ENCODE data around the gene FBN1. TPM values are rescaled to one million over a fixed set of nuclear protein-coding genes. Genes with fewer than 3 reads are reported as not detected.

FBN1 gene
- total and polyA plus RNA-seq, 8 donors, result 4.7 to 384 (median 42.6) TPM

DNA sequence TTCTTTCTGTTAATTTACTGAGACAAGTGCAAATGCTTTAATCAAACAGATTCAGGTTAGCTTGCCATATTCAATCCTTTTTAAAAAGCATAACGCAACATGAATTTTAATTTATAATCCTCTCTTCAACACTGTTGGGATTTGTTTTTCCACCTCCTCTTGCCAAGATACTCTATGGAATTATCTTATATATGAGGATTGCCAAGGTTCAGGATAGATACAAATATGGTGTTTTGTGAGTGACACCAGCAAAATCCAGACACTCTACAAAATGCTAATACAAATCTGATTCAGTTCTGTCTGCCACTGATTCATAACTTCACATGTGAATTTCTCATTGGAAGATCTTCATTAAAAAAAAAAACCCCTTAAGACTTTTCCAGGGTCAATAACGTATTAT, 104.8 kb downstream of the FBN1 start:
- peaks cover 0 to 23% (median 9%) of the 10 kb centered on the region in 4 donors for H3K4me1 ChIP-seq
- H3K27ac ChIP-seq, result no peak overlapping the region
- H3K36me3 ChIP-seq, result no peaks in the 10 kb centered on the region
- no peaks in the 10 kb centered on the region for H3K27me3 ChIP-seq
- DNase-seq, result no peak
- H3K4me3 ChIP-seq, result no peak overlapping the region
- TF ChIP-seq EP300 (IDR thresholded peaks at IDR 0.05), result no peak
- intact Hi-C loops (cut with DNase I; ENCODE audit: low total_unique reads), result no loop called here
- 79 to 96% (median 89%) methylated on average over 2 of the region's 2 CpGs for WGBS, 5 donors
- no peaks in the 10 kb centered on the region for H3K9me3 ChIP-seq

DNA sequence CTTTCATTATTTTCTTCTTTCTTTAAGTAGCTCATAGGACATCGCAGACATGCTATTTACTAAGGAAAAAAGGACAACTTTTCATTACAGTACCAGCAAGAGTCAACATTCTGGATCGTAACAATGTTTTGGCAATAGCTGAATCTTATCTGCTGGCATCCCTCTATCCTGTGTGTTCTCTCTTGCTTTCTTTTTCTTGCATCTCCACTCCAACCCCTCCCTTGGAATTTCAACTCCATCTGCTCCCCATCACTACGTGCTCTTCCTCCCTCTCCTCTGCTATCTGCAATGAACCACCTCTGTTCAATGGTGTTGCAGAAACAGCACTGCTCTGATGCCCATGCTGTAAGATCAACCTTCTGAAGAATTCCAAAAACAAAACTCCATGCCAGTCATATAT, 106.6 kb downstream of the FBN1 start:
- intact Hi-C loops (cut with DNase I; ENCODE audit: low total_unique reads), result no loop called here
- Histone ChIP-seq H3K27ac (no peak overlapping the region), H3K4me1 (peaks cover 0 to 23% (median 9%) of the 10 kb centered on the region in 4 donors), H3K36me3 (peaks cover 0 to 6% (median 0%) of the 10 kb centered on the region in 4 donors), H3K9me3 (no peaks in the 10 kb centered on the region), H3K27me3 (no peaks in the 10 kb centered on the region), H3K4me3 (no peak overlapping the region)
- WGBS, 5 donors, result 71 to 81% (median 73%) methylated on average over 3 of the region's 3 CpGs
- no peak for TF ChIP-seq POLR2A (IDR thresholded peaks at IDR 0.05)
- TF ChIP-seq, protein P1, sequence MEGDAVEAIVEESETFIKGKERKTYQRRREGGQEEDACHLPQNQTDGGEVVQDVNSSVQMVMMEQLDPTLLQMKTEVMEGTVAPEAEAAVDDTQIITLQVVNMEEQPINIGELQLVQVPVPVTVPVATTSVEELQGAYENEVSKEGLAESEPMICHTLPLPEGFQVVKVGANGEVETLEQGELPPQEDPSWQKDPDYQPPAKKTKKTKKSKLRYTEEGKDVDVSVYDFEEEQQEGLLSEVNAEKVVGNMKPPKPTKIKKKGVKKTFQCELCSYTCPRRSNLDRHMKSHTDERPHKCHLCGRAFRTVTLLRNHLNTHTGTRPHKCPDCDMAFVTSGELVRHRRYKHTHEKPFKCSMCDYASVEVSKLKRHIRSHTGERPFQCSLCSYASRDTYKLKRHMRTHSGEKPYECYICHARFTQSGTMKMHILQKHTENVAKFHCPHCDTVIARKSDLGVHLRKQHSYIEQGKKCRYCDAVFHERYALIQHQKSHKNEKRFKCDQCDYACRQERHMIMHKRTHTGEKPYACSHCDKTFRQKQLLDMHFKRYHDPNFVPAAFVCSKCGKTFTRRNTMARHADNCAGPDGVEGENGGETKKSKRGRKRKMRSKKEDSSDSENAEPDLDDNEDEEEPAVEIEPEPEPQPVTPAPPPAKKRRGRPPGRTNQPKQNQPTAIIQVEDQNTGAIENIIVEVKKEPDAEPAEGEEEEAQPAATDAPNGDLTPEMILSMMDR (IDR thresholded peaks at IDR 0.05), result no peak
- TF ChIP-seq EP300 (IDR thresholded peaks at IDR 0.05), result no peak
- no peak for TF ChIP-seq POLR2AphosphoS5 (IDR thresholded peaks at IDR 0.05)
- DNase-seq, result no peak

DNA sequence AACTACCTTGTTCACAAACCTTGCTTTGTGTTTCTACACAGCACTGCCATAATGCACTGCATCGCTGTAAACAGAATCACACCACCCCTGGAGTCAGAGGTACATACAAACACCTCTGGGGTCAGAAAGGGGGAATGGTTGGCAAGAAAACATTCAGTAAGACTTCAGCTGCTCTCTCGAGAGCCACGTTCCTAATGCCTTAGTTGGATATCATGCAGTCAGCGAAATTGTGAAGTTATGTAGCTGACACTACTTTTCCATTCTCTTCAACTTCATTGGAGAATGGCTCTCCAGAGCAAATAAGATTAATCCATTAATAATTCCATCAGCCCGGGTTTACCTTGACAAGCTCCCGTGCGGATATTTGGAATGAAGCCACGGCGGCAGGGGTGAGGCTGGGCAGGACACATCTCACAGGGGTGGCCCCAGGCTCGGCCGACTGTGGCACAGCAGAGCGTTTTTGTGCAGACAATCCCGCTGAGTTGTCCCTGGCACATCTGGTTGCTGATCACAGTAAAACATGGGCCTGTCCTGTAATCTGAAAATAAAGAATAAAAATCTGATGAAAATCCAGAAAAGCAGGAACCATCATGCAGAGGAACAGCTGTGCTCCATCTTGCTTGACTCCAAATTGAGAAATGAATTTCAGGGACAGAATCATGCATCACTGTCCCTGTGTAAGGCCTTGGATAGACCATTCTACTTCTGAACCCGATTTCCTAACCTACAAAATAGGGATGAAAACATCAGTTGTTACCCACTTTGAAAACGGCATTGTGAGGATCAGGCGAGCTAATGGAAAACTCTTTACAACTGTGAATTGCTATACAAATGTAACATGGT, 108.0 kb downstream of the FBN1 start:
- DNase-seq, result peak in 1 of 2 donors; percentile 36
- 74 to 82% (median 77%) methylated on average over 16 of the region's 16 CpGs for WGBS, 5 donors
- no peaks in the 10 kb centered on the region for H3K27me3 ChIP-seq
- peaks cover 0 to 23% (median 8%) of the 10 kb centered on the region in 4 donors for H3K4me1 ChIP-seq
- peak overlapping the region in 3 of 5 donors; percentile 15 to 27 (median 18) for H3K27ac ChIP-seq
- intact Hi-C loops (cut with DNase I; ENCODE audit: low total_unique reads), result no loop called here
- H3K4me3 ChIP-seq, result no peak overlapping the region
- TF ChIP-seq POLR2AphosphoS5 (IDR thresholded peaks at IDR 0.05) (no peak), POLR2A (IDR thresholded peaks at IDR 0.05) (no peak), EP300 (IDR thresholded peaks at IDR 0.05) (no peak)
- TF ChIP-seq, protein P1 (IDR thresholded peaks at IDR 0.05), result no peak
- no peaks in the 10 kb centered on the region for H3K9me3 ChIP-seq
- H3K36me3 ChIP-seq, result peaks cover 0 to 6% (median 0%) of the 10 kb centered on the region in 4 donors

DNA sequence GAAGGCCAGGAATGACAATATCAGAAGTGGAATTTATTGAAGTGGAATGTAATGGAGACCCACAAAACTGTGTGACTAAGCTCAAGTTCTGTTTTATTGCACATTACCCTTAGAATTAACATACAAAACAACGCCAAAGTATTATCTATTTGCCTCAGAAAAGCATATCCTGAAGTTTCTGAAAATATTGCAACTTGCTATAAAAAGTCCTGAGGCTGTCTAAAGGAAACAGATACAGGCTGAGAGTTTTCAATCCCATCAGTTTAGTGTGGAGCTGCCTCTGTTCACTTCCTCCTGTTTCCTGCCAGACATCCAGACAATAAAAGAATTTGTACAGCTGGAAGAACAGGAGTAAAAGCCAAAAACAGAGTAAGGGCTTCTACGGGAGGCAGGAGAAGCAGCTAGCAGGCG, 108.8 kb downstream of the FBN1 start:
- no peak for TF ChIP-seq POLR2A (IDR thresholded peaks at IDR 0.05)
- TF ChIP-seq EP300 (IDR thresholded peaks at IDR 0.05), result no peak
- TF ChIP-seq, protein P1 (IDR thresholded peaks at IDR 0.05), result no peak
- TF ChIP-seq POLR2AphosphoS5 (IDR thresholded peaks at IDR 0.05), result no peak
- Histone ChIP-seq H3K4me3 (no peak overlapping the region), H3K4me1 (peaks cover 0 to 15% (median 4%) of the 10 kb centered on the region in 4 donors), H3K9me3 (no peaks in the 10 kb centered on the region), H3K36me3 (peaks cover 0 to 6% (median 2%) of the 10 kb centered on the region in 4 donors), H3K27me3 (no peaks in the 10 kb centered on the region), H3K27ac (peak overlapping the region in 2 of 5 donors; percentile 15 to 25)
- peak in 1 of 2 donors; percentile 72 for DNase-seq
- WGBS, 5 donors, result 36 to 65% (median 54%) methylated on average over 3 of the region's 3 CpGs
- intact Hi-C loops (cut with DNase I; ENCODE audit: low total_unique reads), result no loop called here

DNA sequence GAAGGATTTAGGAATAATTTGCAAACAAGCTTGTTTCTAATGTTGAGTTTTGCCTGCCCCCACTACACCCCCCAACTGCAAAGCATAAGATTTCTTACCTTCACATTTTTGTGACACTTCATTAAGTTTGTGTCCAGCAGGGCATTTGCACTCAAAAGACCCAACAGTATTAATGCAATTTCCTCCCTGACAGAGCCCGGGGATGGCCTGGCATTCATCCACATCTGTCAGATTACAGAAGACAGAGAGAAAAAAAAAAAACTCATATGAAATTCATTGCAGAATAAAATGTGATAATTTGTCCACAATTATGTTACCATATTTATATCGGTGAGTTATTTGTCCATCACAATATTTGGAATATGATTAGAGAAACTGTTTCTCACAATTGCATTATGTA, 111.5 kb downstream of the FBN1 start:
- H3K4me3 ChIP-seq, result no peak overlapping the region
- TF ChIP-seq POLR2A (IDR thresholded peaks at IDR 0.05), result no peak
- no peak for TF ChIP-seq EP300 (IDR thresholded peaks at IDR 0.05)
- TF ChIP-seq POLR2AphosphoS5 (IDR thresholded peaks at IDR 0.05), result no peak
- TF ChIP-seq, protein P1 (IDR thresholded peaks at IDR 0.05), result no peak
- H3K27me3 ChIP-seq, result no peaks in the 10 kb centered on the region
- intact Hi-C loops (cut with DNase I; ENCODE audit: low total_unique reads), result no loop called here
- no peak overlapping the region for H3K27ac ChIP-seq
- H3K4me1 ChIP-seq, result peaks cover 0 to 9% (median 0%) of the 10 kb centered on the region in 4 donors
- WGBS, 5 donors, result 71 to 81% (median 72%) methylated on average over 2 of the region's 2 CpGs
- H3K9me3 ChIP-seq, result no peaks in the 10 kb centered on the region
- peaks cover 0 to 17% (median 5%) of the 10 kb centered on the region in 4 donors for H3K36me3 ChIP-seq
- DNase-seq, result peak in 1 of 2 donors; percentile 35
